GM21576 (cell line): ENCODE results near the gene MRGPRX2.

Source experiments
- ATAC-seq: cut with Tn5 transposase; IDR thresholded peaks from one replicate; pipeline ENCODE4 v1.9.1; 2021; ENCODE audit warnings: mild to moderate bottlenecking, moderate library complexity; ENCODE audit not compliant: unreplicated experiment

Gene MRGPRX2

DNA sequence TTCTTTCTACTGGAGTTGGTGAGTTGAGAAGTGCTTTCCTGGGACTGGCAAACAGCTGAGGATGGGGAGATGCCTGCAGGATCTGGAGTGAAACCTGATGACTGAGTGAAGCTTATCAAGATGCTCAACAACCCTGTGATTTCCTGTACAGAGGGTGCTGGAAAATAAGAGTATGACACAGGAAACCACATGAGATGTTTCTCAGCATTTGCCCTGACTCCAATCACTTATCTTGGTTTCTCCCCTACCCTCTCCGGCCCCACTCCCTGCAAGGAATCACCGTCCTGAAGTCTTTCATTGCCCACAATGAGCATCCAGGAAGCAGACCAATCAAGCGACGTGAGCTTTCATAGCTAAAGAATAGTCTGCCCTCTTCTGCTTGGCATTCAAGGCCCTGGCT, at the start of gene MRGPRX2:
TSS of gene MRGPRX2 (minus strand) at position 89 of the 400 bp plus-strand sequence. CDS start 4,315 bp downstream, outside the sequence.
- ATAC-seq, result no peak

DNA sequence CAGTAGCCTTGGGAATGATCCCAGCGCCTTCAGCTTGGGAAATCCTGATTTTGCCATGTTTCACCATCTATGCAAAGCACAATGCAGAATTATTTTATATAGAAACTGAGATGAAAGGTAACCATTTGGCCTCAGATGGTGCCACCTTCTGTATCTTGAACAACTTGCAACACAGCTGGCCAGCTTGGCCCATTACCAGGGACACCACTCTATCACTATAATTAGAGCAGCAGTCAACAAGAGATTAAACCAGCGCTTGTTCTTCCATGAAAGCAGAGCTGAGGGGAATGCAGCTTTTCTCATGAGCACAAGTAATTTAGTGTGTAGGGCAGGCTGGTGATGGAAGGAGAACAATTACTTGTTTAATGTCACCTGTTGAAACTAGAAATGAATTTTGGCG, 49.8 kb upstream of the MRGPRX2 start:
- no peak for ATAC-seq

DNA sequence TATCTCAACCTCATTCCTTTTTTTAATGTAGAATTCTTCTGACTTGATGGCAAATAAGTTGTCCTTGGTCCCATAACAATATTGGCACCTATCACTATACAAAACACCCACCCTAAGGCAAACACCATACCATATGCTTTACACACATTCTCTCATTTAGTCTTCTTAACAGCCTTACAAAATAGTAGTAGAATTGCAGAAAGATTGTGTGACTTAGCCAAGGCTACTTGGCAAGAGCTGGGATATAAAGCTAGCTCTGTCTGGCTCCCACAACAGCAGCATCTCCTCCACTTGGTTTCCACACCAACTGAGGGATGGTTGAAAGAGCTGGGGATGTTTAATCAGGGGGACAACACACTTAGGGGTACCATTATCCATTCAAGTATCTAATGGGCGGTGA, 46.6 kb upstream of the MRGPRX2 start:
- no peak for ATAC-seq

DNA sequence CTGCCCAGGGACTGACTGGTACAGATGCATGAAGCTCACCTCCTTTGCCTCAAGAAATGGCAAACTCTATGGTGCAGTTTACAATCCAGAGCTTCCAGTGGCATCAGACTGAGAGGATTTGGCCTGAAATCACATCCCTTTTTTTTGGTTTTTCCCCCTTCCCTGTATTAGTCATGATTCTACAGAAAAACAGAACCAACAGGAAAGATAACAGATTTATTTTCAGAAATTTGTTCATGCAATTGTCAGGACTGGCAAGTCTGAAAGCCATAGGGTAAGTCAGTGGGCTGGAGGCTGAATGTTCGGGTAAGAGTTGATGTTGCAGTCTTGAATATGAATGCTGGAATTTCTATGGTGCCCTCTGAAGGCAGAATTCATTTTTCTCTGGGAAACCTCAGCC, 44.5 kb upstream of the MRGPRX2 start:
- ATAC-seq, result no peak

DNA sequence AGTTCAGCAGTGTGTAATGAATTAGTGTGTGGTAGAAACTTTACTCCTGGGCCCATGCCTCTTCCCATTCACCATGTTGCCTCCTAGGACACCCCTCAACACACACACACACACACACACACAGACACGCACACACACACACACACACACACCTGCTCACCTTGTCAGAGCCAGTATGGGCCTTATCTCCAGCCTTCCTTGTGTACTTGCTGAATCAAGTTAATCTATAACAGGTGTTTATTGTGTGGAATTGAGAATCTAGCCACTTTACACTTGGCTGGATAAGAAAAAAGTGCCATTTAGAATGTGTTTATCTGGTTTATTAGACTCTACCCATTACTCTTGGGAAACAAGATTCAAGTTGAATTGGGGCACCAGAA, 42.0 kb upstream of the MRGPRX2 start:
- no peak for ATAC-seq

DNA sequence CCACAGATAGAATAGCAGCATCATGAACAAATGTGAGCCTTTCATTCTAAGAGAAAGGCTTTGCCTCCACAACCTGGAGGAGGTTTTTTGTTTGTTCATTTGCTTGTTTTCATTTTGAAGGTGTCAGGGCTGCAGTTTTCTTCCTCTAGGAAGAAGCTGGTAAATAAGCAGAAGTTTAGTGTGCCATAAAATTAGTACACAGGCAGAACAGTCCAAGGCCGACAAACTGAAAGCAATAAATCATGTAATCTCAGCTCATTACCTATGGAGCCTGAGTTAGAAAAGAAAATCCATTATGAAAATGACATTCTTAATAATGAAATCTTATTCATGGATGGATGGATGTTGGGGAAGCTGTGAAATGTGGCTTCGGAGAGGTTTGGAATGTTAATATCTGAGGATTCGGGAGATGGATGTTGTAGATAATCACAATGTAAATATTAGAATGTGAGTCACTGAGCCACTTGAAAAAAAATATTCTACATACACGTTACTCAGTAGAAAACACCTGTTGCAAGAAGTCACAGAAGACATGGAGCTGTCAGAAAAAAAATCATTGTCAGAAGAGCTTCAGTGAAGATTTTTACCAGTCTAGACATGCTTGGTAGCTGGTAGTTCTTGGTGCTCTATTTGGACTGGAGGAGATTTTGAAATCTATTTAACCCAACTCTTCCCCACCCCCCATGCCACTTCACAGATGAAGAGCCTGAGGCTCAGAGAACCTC, 41.4 kb upstream of the MRGPRX2 start:
- no peak for ATAC-seq

DNA sequence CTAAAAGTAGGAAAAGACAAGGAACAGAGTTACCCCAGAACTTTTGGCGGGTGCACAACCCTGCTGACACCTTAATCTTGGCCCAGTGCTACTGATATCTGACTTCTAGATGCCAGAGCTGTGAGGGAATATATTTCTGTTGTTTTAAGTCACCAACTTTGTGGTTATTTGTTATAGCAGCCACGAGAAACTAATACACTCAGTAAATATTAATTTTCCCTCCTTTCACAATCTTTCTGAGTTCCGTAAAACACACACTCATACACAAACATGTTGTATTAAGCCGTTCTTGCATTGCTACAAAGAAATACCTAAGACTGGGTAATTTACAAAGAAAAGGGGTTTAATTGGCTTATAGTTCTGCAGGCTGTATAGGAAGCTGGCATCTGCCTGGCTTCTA, 40.4 kb upstream of the MRGPRX2 start:
- no peak for ATAC-seq

DNA sequence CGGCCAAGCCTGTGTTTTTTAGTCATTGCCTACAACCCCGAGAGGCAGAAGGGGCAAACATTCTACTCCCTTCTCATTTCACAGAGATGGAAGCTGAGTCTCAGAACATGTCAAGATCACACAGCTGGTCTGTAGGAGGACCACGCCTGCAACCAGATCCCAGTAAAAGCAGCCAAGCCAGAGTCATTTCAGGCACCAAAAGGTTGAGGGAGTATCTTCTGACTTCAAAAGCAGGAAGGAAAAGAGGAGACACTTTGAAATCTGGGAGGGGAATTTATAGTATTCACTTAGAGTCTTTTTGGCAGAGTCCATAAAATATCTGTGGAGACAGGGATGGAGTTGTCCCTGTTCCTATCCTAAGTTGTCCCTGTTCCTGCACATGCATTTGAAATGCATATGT, 38.6 kb upstream of the MRGPRX2 start:
- no peak for ATAC-seq

DNA sequence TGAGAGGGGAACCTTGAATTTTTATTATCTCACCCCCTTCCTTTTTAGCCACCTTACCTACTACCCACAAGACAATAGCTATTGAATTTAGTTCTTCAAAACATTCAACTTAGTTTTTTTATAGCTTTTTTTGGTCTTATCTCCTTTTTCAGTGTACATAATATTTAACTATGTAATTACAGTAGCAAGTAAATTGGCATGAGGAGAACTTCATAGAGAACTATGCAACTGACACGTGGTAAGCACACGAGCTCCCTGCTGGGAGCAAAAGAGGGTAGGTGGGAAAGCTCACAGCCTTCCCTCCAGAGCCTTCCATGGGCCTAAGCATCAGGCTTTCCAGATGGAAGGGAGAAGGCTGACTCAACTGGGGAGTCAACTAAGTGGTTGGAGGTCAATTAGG, 34.3 kb upstream of the MRGPRX2 start:
- no peak for ATAC-seq

DNA sequence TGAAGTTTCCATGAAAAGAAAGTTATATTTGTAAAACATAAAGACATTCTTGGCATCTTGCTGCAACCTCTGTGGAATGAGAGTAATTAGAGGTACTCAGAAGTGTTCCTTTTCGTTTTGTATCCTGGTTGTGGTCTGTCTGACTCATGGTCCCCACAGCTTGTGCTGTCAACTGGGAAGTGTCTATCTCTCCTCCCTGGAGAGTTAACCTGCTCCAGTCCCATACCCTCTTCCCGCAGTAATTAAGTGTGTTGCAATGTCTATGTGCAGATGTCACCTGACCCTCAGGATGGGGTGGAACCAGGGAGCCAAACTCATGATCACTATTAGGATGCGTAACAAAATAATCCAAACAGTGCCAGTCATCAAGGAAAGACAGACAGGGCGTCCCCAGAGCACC, 33.5 kb upstream of the MRGPRX2 start:
- no peak for ATAC-seq

DNA sequence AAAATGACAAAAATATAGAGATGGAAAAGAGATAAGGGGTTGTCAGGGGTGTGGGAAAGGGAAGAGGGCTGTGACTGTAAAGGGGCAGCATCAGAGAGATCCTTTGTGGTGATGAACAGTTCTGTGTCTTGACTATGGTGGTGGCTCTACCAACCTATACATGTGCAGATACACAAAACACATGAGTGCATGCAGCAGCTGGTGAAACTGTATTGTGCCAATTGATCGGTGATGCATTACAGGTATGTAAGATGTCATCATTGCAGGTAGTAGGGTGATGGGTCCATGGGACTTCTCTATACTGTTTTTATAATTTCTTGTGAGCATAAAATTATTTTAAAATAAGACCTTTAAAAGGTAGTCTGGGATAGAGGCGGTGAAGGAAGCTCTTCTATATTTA, 32.3 kb upstream of the MRGPRX2 start:
- ATAC-seq, result no peak

DNA sequence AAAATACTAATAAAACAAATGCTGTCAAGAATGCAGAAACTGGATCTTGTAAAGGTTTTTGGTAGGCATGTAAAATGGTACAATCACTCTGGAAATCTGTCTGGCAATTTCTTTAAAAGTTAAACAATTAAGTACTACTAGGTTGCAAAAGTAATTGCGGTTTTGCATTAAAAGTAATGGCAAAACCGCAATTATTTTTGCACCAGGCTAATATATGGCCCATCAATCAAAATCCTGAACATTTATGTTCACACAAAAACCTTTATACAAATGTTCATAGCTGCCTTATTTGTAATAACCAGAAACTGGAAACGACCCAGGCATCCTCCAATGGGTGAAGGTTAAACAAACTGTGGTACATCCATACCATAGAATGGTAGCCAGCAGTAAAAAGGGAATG, 31.8 kb upstream of the MRGPRX2 start:
- no peak for ATAC-seq

DNA sequence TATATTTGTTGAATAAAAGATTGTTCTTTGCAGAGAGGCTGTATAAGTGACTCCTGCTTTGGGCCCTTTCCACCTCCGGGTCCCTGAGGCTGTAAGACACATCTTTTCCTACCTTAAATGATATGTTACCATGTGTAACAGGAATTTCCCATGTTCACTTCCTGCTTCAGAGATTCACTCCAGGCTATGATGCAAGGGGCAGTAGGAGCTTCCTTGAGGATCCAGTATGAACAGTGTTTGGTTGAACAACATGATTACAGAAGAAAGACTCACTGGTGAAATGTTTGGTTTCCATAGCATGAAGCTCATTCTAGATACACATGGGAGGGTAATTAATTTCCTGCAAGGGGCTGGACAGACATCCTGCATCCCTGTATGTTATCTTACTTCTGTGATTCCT, 30.8 kb upstream of the MRGPRX2 start:
- no peak for ATAC-seq

DNA sequence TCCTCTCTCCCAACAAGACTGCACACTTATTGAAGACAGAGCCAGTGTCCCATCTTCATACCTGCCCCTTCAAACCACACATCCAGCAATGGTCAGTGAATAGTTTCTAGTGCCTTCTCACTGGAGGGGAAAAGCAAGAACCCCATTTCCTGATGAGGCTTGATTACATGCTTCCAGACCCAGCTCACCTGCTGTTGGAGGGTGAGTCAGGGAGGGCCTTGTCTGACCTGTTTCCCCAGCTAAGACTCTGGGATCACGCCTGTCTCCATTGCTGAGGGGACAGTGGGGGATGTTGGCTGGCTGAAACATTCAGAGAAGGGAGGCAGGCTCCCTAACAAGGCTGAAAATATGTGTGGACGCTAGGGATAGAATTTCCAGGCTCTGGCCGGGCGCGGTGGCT, 28.9 kb upstream of the MRGPRX2 start:
- no peak for ATAC-seq

DNA sequence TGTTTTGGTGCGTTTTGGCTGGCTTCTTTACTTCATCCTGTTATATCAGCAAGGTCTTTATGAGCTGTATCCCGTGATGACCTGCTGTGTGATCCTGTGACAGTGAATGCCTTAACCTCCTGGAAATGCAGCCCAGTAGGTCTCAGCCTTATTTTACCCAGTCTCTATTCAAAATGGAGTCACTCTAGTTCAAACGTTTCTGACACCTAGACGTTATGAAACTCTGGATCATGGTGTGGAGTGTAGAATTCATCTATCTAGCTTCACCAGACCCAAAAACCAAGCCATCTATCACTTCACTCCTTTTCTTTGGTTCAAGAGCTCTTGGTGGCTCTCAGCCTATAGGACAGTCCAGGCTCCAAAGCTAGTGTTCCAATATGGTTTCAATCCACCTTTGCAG, 28.3 kb upstream of the MRGPRX2 start:
- no peak for ATAC-seq

DNA sequence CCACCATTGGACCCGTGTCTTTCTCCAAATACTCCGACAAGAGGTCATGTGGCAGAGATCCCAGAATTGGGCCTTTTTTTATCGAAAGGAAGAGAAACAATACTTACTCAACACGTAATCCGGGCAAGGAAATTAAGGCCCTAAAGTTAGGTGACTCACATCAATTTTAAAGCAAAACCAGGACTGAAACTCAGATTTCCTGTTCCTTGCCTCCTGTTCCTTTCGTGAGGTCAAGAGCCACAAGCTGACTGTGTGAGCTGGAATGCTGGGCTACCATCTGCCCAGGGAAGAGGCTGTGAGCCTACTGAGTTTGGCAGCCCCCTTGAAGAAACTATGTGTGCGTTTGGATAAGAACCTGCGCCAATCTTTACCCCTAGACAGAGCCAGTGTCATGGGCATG, 27.1 kb upstream of the MRGPRX2 start:
- ATAC-seq, result no peak

DNA sequence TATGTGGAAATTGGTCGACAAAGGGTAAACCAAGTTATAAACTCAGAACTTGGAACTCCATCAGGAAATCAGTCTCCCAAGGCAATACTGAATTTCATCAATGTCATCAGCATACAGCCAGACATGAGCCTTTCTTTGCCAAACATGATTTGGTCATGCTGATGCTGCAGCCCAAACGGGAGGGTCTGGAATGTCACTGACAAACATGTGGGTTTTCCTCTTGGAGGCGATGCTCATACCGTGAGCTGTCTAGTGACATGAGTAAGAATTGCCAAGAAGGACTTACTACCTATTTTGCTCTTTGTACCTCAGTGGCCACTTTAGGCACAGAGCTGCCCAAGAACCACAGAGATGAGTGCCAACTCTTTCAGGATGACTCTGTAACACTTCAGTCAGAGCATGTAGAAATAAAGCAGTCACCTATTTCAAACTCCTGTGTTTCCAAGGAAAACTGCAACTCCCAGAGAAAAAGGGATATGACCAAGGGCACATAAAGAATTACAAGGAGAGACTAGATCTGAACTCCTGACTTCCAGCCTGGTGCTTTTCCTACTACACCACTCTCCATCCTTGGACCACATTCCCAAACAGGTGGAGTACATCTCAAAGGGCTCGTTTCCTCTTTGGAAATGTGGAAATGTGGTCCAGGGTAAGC, 24.3 kb upstream of the MRGPRX2 start:
- no peak for ATAC-seq

DNA sequence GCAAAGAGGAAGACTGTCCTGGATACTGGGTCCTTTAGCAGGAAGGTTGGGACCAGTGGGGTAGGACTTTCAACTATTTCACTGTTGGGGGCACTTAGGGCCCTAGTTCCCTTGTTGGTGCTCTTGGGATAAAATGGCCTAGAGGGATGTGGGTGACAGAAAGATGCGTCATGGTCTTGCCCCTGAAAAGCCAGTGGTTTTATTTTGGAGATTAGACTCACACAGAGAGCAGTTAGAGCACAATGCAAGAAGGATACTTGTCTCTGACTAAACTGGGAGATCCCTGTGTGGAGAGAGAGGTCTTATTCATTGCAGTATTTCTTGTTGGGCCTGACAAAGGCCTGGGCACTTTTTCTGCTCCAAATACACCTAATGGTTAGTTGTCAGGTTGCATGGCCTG, 22.6 kb upstream of the MRGPRX2 start:
- no peak for ATAC-seq

DNA sequence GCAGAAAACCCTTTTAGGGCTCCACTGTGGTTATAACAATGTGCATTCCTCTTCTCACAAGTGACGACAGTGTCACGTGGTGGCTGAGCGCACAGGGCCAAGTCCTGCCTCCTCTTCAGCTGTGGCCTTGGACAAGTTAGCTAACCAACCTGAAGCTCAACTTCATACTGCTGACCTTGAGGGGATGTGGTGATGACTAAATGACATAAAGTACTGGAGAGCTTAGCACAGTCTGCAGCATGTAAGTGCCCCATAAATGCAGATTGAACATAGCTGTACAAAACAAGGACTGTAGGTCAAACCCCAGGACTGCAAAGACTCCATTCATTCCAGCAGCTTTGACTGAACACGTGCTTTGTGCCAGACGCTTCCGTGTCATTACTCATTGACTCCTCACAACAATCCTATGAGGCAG, 20.1 kb upstream of the MRGPRX2 start:
- ATAC-seq, result no peak

DNA sequence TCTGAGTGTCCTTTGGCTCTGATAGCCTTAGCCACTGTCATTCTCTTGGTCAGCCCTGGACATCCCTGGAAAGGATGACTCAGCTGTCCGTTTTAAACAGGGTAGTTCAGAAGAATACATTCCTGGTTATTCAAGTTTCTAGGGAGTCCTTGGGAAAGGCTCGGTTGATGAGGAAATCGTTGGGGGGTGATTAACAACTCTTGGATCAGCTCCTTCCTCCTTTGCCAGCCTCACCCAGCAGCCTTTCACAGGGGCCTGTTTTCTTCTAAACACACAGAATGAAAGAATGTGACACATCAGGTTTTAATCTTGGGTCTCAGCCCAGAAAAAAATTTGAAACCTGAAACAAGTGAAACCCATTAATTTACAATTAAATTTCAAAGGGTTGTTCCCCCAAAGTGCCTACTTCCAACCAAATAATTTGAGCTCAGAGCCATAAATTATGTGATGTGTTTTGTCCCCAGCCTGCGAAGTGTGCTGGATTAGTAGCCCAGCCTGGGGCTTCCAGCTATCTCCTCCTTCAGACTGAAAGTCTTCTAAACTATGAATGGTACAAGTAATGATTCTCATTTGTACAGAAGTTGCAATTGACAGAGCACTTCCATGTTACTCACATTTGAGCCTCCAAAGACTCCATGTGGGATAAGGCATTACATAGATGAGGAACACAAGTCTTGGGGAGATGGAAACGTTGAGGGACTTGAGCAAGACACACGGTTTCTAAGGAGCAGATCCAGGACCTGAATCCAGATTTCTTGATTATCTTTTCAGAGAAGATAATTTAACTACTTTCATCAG, 19.3 kb upstream of the MRGPRX2 start:
- no peak for ATAC-seq

DNA sequence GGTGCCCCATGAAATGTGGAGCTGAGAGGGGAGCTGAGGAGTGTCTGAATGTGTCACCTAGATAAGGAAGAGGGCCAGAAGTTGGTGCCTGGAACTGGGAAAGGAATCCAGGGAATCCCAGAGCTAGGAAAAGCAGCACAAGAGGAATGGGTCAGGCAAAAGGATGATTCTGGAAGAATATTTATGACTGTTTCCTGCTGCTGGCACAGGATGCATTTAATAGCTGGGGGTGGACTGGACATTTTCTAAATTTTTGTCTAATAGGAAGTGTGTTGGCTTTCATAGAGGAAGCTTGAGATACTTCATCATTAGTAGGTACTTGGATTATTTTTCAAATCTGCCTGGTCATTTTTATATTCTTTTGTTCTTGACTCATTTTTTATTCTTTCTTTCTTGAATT, 17.4 kb upstream of the MRGPRX2 start:
- ATAC-seq, result no peak
